ENCODE results near the gene BBS12. TPM values are rescaled to one million over a fixed set of nuclear protein-coding genes. Genes with fewer than 3 reads are reported as not detected.

Gene BBS12
- total RNA-seq, 1 donor from 2014 or later = not detected

GRCh38 chr4:122715221-122715620, 17.3 kb upstream of the BBS12 start:
- Histone ChIP-seq H3K4me3 (no peak overlapping the region), H3K27ac (no peak overlapping the region), H3K27me3 (no peaks in the 10 kb centered on the region), H3K9me3 (no peaks in the 10 kb centered on the region), H3K4me1 (no peaks in the 10 kb centered on the region), H3K36me3 (no peaks in the 10 kb centered on the region)
- DNase-seq (ENCODE audit: low spot score in 2 of 2) = no peak
- TF ChIP-seq CTCF (IDR thresholded peaks at IDR 0.05) = no peak
- intact Hi-C loops (cut with DNase I) = no loop called here

DNA sequence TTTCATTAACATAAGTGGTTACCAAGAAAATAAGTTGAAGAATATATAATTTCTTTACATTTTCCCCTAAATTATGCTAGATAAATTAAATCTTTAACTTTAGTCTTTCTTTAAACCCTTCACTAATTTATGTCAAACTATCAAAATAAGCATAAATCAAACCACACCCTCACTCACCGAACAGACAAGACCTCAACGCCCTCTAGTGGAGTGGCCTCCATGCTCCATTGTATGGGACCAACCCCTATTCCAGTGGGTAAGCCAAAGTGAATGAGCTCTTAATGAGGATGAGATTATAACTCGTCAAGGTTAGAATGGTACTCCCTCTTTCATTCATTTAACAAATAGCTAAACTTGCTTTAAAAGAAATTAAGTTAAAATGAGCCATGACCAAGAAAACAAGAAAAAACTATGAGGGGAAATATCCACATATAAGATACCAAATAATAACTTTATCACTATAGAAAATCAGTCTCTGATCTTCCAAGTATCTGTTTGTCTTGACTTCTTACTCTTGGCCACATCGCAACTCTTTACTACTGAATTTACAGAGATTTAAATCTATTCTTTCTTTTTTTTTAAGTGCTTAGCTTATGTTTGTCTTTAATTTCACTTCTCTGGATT, 15.6 kb upstream of the BBS12 start:
- H3K9me3 ChIP-seq = no peaks in the 10 kb centered on the region
- no peaks in the 10 kb centered on the region for H3K36me3 ChIP-seq
- H3K4me1 ChIP-seq = no peaks in the 10 kb centered on the region
- H3K4me3 ChIP-seq = no peak overlapping the region
- peak; percentile 47 to 76 (median 73) for TF ChIP-seq CTCF (IDR thresholded peaks at IDR 0.05)
- intact Hi-C loops (cut with DNase I) = loop anchor here (2.0 kb wide), 1 partner anchor 114 kb away; no protein-coding TSS in a partner anchor
- peak in 1 of 2 donors; percentile 81 for DNase-seq (ENCODE audit: low spot score in 2 of 2)
- H3K27ac ChIP-seq = no peak overlapping the region
- H3K27me3 ChIP-seq = no peaks in the 10 kb centered on the region

- Histone ChIP-seq H3K4me3 (no peak overlapping the region), H3K27ac (no peak overlapping the region), H3K36me3 (no peaks in the 10 kb centered on the region), H3K27me3 (no peaks in the 10 kb centered on the region), H3K9me3 (no peaks in the 10 kb centered on the region), H3K4me1 (no peaks in the 10 kb centered on the region)
- no peak for TF ChIP-seq CTCF (IDR thresholded peaks at IDR 0.05)
- no peak for DNase-seq (ENCODE audit: low spot score in 2 of 2)
- intact Hi-C loops (cut with DNase I) = no loop called here
These were observed 14.2 kb upstream of the BBS12 start for GRCh38 chr4:122718281-122718680.

GRCh38 chr4:122722256-122722655, 10.2 kb upstream of the BBS12 start:
- Histone ChIP-seq H3K27me3 (no peaks in the 10 kb centered on the region), H3K27ac (no peak overlapping the region), H3K36me3 (no peaks in the 10 kb centered on the region), H3K4me3 (no peak overlapping the region), H3K9me3 (no peaks in the 10 kb centered on the region), H3K4me1 (no peaks in the 10 kb centered on the region)
- TF ChIP-seq CTCF (IDR thresholded peaks at IDR 0.05) = no peak
- no peak for DNase-seq (ENCODE audit: low spot score in 2 of 2)
- intact Hi-C loops (cut with DNase I) = no loop called here

- Histone ChIP-seq H3K36me3 (no peaks in the 10 kb centered on the region), H3K27me3 (no peaks in the 10 kb centered on the region), H3K9me3 (no peaks in the 10 kb centered on the region), H3K27ac (no peak overlapping the region), H3K4me3 (no peak overlapping the region), H3K4me1 (peaks cover 0 to 7% of the 10 kb centered on the region in 2 donors)
- intact Hi-C loops (cut with DNase I) = no loop called here
- TF ChIP-seq CTCF (IDR thresholded peaks at IDR 0.05) = no peak
- no peak for DNase-seq (ENCODE audit: low spot score in 2 of 2)
These were observed 3.6 kb upstream of the BBS12 start for GRCh38 chr4:122728856-122729255.
